OCI-LY1 (cell line): ENCODE results near the gene TMEM181.

Source experiments
- H2AFZ ChIP-seq: fragments of 200-600 bp; sonication (generic), shearing (Covaris generic); 2 replicates; pipeline ENCODE4 v1.6.0; 2014; ENCODE audit warnings: antibody characterized with exemption, mild to moderate bottlenecking, low read length
- H3F3A ChIP-seq: fragments of 200-600 bp; sonication (generic), shearing (Covaris generic); 2 replicates; pipeline ENCODE4 v1.6.0; 2014; ENCODE audit warnings: mild to moderate bottlenecking, antibody characterized with exemption, low read length, moderate library complexity; ENCODE audit not compliant: insufficient read depth
- H3K27ac ChIP-seq: fragments of 200-600 bp; sonication (generic); 2 replicates; pipeline ENCODE4 v1.5.1; 2014; ENCODE audit warnings: low read length, mixed run types, mild to moderate bottlenecking, low read depth; ENCODE audit not compliant: poor library complexity, severe bottlenecking
- H3K27me3 ChIP-seq: fragments of 200-600 bp; sonication (generic); 2 replicates; pipeline ENCODE4 v1.6.0; 2014; ENCODE audit warnings: antibody characterized with exemption, mild to moderate bottlenecking, low read length, moderate library complexity; ENCODE audit not compliant: insufficient read depth
- H3K36me3 ChIP-seq: fragments of 200-600 bp; sonication (generic); 2 replicates; pipeline ENCODE4 v1.6.1; 2014; ENCODE audit warnings: mild to moderate bottlenecking, antibody characterized with exemption, low read length, moderate library complexity, mixed read lengths; ENCODE audit not compliant: insufficient read depth
- H3K4me1 ChIP-seq: fragments of 200-600 bp; sonication (generic); 2 replicates; pipeline ENCODE4 v1.5.1; 2014; ENCODE audit warnings: mild to moderate bottlenecking, low read length, moderate library complexity; ENCODE audit not compliant: insufficient read depth, severe bottlenecking
- H3K4me2 ChIP-seq: fragments of 200-600 bp; sonication (generic), shearing (Covaris generic); 2 replicates; pipeline ENCODE4 v1.6.1; 2014; ENCODE audit warnings: low read length
- H3K4me3 ChIP-seq: fragments of 200-600 bp; sonication (generic); 2 replicates; pipeline ENCODE4 v1.5.1; 2014; ENCODE audit warnings: low read length, low read depth, mild to moderate bottlenecking, mixed read lengths; ENCODE audit not compliant: poor library complexity, severe bottlenecking
- H3K79me2 ChIP-seq: fragments of 200-600 bp; shearing (Covaris generic); 2 replicates; pipeline ENCODE4 v1.6.1; 2016; ENCODE audit warnings: mixed run types, low read length, mixed read lengths; ENCODE audit not compliant: insufficient read depth
- H3K9ac ChIP-seq: fragments of 200-600 bp; sonication (generic), shearing (Covaris generic); 2 replicates; pipeline ENCODE4 v1.6.1; 2014; ENCODE audit warnings: mild to moderate bottlenecking, low read length, mixed read lengths
- H3K9me2 ChIP-seq: fragments of 200-600 bp; sonication (generic), shearing (Covaris generic); 2 replicates; pipeline ENCODE4 v1.6.1; 2014; ENCODE audit warnings: low read depth, mild to moderate bottlenecking, low read length, mixed read lengths
- H3K9me3 ChIP-seq: fragments of 200-600 bp; shearing (Covaris generic); 2 replicates; pipeline ENCODE4 v1.6.1; 2014; ENCODE audit warnings: low read length, mixed read lengths
- H4K20me1 ChIP-seq: fragments of 200-600 bp; sonication (generic), shearing (Covaris generic); 2 replicates; pipeline ENCODE4 v1.6.0; 2016; ENCODE audit warnings: mild to moderate bottlenecking, low read length; ENCODE audit not compliant: insufficient read depth
- CTCF ChIP-seq: fragments of 200-600 bp; sonication (generic), shearing (Covaris generic); IDR thresholded peaks from 2 replicates; pipeline ENCODE4 v1.5.1; 2017; ENCODE audit warnings: mild to moderate bottlenecking, antibody characterized with exemption, low read length, moderate library complexity, mixed read lengths
- EZH2 ChIP-seq: fragments of 200-600 bp; sonication (generic), shearing (Covaris generic); IDR thresholded peaks from 2 replicates; pipeline ENCODE4 v1.8.0; 2017; ENCODE audit warnings: borderline replicate concordance, mixed run types, mild to moderate bottlenecking, antibody characterized with exemption, low read length, moderate library complexity, mixed read lengths

Gene TMEM181

DNA sequence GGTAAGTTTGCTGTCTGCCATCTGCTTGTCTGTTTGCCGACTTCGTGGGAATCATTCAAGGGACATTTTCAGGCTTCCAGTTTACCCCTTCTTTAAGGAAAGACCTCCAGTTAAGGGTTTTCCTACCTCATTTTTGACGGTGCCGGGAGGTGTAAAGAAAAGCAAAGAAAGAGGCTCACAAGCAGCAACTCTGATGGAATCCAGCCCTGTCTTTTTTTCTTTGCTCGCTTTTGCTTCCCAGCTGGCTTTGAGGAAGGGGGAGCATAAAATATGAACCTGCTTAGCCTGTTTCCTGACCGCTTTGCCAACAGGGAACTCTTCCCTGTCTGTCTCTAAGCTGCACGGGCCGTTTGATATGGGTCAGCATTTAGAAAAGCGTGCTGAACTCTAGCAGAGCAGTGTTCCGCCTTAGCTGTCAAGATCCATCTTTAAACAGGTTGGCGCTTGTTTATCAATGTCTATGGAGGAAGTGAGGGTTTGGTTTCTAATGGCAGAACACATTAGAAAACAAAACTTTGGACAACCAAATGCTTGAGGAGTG lies 103.8 kb downstream of the TMEM181 start:
- no peaks in the 10 kb centered on the region for H4K20me1 ChIP-seq
- H3K9me2 ChIP-seq: no peaks in the 10 kb centered on the region
- H3K36me3 ChIP-seq: no peaks in the 10 kb centered on the region
- no peak overlapping the region for H2AFZ ChIP-seq
- H3F3A ChIP-seq: no peaks in the 10 kb centered on the region
- no peak overlapping the region for H3K9ac ChIP-seq
- H3K4me3 ChIP-seq: no peak overlapping the region
- no peak overlapping the region for H3K4me2 ChIP-seq
- no peaks in the 10 kb centered on the region for H3K4me1 ChIP-seq
- H3K79me2 ChIP-seq: no peaks in the 10 kb centered on the region
- H3K27ac ChIP-seq: no peak overlapping the region
- peaks cover 12% of the 10 kb centered on the region; the same call in 1 of the 2 replicates for H3K27me3 ChIP-seq
- no peak for TF ChIP-seq EZH2
- no peak for TF ChIP-seq CTCF
- no peaks in the 10 kb centered on the region for H3K9me3 ChIP-seq

DNA sequence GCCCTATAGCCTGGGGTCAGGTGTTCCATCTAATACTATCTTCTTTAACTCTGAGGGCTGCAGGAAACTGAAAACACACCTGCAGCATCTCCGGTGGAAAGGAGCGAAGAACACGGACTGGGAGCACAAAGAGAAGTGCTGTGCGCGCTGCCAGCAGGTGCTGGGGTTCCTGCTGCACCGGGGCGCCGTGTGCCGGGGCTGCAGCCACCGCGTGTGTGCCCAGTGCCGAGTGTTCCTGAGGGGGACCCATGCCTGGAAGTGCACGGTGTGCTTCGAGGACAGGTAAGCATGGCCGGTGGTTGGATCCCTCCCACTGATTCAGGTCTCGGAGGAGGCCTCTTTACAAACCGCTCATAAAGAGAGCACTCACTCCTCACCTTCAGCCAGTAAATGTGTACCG lies 105.4 kb downstream of the TMEM181 start:
- no peak overlapping the region for H3K9ac ChIP-seq
- H3K4me1 ChIP-seq: no peaks in the 10 kb centered on the region
- no peaks in the 10 kb centered on the region for H3K36me3 ChIP-seq
- H3K27ac ChIP-seq: no peak overlapping the region
- H4K20me1 ChIP-seq: no peaks in the 10 kb centered on the region
- H3K4me2 ChIP-seq: no peak overlapping the region
- H3K79me2 ChIP-seq: no peaks in the 10 kb centered on the region
- H3F3A ChIP-seq: no peaks in the 10 kb centered on the region
- peaks cover 12% of the 10 kb centered on the region; the same call in 1 of the 2 replicates for H3K27me3 ChIP-seq
- no peak overlapping the region for H2AFZ ChIP-seq
- H3K9me2 ChIP-seq: no peaks in the 10 kb centered on the region
- no peak overlapping the region for H3K4me3 ChIP-seq
- TF ChIP-seq CTCF (no peak), EZH2 (no peak)
- H3K9me3 ChIP-seq: no peaks in the 10 kb centered on the region

GRCh38 chr6:158666628-158667359 lies 106.9 kb downstream of the TMEM181 start:
- TF ChIP-seq EZH2 (no peak), CTCF (no peak)
- no peak overlapping the region for H2AFZ ChIP-seq
- H3K27me3 ChIP-seq: peaks cover 12% of the 10 kb centered on the region; the same call in 1 of the 2 replicates
- H3K4me1 ChIP-seq: no peaks in the 10 kb centered on the region
- no peaks in the 10 kb centered on the region for H3K36me3 ChIP-seq
- H3K9ac ChIP-seq: no peak overlapping the region
- H3K4me2 ChIP-seq: no peak overlapping the region
- no peak overlapping the region for H3K4me3 ChIP-seq
- H4K20me1 ChIP-seq: no peaks in the 10 kb centered on the region
- H3K79me2 ChIP-seq: no peaks in the 10 kb centered on the region
- no peak overlapping the region for H3K27ac ChIP-seq
- no peaks in the 10 kb centered on the region for H3K9me3 ChIP-seq
- no peaks in the 10 kb centered on the region for H3K9me2 ChIP-seq
- no peaks in the 10 kb centered on the region for H3F3A ChIP-seq
